Renal pelvis (tissue), 4 donors: ENCODE results near the gene INPPL1. TPM values are rescaled to one million over a fixed set of nuclear protein-coding genes. Genes with fewer than 3 reads are reported as not detected.
"Not testable (repeated sequence)": the region's sequence is repeated elsewhere in the genome, so short reads cannot be mapped to it uniquely, and the experiment has no call there.

Experiments used
- DNase-seq: peaks from one replicate; pipeline ENCODE4 v3.0.0-alpha.2; 2013
- polyA plus RNA-seq, 3 donors: library from polyadenylated mRNA; unstranded; fragments of 120-200 nt; gene quantifications; one replicate each; pipeline ENCODE4 v1.2.1, GENCODE V29; 2013; ENCODE audit not compliant: insufficient read length in 3 of 3

Gene INPPL1
- polyA plus RNA-seq, 3 donors, result 161 to 188 (median 168) TPM

- DNase-seq, result no peak
These were observed 17.6 kb downstream of the INPPL1 start for GRCh38 chr11:72242141-72242540.

DNA sequence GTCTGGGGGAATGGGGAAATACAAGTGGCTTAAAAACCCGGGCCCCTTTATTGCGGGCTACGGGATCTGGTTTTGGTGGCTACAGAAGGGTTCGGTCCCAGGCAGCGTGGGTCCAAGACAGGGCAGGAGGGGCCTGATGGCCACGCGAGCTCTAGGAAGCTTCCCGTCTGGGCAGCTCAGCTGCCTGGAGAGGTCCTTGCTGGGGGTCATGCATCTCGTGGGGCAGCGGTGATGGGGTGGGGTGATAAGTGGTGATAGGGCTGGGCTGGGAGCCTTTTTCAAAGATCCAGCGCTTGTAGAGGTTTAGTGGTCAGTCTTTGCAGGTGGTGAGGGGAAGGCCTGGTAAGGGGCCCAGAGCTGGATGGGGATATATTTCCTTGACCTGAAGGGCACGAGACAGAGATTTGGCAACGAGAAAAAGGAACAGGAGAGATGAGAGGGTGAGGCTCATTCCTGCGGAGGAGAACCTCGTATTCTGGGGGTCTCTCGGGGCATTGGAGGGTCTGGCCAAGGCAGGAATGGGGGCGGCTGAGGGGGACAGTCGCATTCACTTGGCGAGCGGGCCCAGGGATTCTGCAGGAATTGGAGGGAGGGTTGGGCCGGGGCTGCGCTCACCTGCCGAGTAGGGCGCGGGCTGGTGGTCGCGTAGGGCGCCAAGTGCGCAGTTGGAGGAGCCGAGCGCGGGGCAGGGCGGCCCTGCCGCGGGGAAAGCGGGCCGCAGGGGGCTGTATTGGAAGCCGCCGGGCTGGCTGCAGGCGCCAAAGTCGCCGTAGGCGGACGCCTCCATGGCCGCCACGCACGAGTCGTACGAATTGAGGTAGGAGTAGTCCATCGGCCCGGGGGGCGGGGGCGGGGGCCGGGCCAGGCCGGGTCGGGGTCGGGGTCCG is 18.8 kb downstream of the INPPL1 start:
- DNase-seq, result no peak

- DNase-seq, result no peak
These were observed 19.4 kb downstream of the INPPL1 start, which contains the start of gene PHOX2A for GRCh38 chr11:72244060-72244360. TSS of gene PHOX2A (minus strand) at chr11:72244176. CDS start at chr11:72244004, 172 bp downstream.

DNA sequence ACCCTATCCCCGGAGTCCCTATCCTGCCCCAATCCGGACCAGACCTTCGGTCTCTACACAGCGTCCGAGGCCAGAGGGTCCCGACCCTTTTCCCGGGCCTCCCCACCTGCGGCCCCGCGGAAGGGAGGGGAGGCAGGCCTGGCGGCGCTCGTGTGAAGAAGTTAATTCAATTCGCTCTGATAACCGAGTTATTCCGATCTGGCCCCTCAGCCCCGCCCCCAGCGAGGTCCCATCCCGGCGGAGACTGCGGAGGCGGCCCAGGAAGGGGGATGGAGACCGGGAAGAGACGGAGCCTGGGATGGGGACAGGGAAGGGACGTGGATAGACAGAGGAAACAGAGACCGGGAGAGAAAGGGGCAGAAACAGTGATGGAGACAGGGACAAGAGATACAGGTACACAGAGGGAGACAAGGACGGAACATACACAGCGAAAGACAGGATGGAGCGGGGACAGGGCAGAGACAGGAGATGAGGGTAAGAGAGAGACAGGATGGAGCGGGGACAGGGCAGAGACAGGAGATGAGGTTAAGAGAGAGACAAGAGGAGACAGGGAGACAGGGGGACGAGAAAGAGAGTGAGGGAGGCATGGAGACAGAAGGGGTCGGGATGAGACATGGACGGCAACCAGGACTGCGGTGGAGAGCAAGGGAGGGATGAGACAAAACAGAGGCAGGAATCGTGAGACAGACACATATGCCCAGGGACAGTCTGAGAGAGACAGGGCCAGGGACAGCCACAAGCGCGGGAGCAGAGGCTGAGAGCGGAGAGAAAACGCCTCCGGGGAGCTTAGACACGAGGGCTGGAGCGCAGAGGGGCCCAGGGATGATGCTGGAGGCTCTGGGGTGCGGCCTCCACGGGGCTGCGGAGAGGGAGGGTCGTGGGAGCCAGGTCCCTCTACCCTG is 20.0 kb downstream of the INPPL1 start:
- DNase-seq, result no peak

DNA sequence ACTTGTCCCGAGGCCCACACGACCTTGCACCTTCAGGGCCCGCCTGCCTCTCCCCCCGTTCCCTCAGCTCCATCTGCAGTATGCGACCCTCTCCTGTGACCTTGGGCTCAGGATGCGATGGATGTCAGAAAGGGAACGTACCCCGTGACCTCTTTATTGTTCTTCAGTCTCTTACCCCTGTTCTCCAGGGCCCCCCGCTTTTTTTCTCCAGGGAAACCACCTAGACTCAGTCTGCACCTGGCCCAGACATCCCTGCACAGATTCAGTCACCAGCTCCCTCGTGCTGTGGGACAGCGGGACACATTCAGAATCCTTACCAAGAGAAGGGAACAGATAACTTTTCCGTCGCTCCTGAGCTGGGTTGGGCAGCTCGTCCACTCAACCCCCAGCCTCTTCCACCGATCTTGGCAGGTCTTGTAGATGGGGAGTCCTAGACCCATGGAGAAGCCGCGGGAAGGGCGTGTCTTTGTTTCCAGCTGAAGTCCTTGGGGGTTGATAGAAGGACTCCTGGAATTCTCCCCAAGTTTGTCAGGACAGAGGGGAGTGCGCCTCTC is 20.8 kb downstream of the INPPL1 start:
- DNase-seq, result no peak

DNA sequence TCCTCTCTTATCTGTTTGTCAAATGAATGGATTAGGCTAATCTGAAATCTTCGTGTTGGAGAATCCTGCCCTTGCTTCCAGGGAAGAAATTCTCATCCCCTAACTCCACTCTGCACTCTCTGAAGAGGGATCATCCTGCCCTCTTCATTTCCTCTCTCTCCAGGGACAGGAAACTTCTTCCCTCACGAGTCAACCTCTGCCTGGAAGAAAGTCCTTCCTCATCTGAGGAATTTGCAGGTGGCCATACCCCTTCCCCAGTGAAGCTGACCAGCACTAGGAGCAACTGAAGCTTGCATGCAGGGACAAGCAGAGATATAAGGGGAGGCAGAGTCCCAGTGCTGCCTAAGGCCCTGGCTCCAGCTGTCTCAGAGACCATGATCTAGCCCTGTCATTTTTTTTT is 23.0 kb downstream of the INPPL1 start:
- no peak for DNase-seq

DNA sequence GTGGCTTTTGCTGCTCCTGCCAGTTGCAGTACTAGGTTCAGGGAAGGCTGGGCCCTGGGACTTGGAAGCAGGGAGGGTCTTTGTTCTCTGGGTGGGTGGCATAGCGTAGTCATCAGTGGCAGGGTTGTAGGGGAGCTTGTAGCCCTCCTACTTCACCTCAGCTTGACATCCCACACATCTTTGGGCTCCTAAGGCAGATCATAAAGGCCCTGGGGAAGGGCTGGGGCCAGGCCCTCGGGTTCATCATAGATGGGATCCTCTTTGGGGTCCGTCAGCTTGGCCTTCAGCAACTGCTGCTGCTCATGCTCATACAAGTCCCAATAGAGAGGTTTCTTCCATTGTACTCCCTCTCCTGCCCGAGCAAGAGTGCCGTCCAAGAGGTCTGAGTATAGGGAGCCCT is 25.4 kb downstream of the INPPL1 start:
- no peak for DNase-seq

DNA sequence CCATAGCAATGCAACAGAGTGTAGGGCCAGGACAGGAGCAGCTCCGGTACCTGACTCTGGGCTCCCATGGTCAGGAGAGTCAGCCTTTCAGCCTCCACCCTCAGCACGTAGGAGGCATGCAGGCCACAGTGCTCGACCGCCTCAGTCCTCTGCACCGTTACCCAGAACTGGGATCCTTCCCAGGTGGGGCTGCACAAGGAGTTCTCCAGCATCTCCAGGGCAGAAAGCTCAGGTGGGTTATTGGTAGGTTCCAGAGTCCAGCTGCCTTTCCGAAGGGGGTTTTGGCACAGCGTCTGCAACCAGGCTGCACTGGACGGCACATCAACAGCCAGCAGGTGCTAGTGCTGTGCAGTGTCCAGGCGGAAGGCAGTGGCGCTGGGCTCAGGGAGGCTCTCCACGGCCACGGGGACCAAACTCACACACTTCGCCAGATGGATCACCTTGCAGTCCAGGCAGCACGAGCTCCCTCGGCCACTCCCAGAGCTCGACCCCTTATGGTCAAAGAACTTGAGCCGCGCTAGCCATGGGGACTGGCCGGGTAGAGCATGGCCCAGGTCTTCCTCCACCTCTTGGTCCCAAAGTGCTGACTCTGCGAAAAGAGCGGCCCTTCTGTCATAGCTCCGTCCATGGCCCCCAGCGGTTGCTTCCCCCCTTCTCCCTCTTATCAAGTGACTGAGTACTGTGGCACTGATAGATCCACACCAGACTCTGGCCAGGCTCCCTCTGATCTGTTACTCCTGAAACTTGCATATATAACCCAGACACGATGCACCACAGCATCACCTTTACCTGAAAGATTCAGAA is 26.3 kb downstream of the INPPL1 start:
- DNase-seq, result no peak

- no peak for DNase-seq
These were observed 27.0 kb downstream of the INPPL1 start for GRCh38 chr11:72251614-72252013.

DNA sequence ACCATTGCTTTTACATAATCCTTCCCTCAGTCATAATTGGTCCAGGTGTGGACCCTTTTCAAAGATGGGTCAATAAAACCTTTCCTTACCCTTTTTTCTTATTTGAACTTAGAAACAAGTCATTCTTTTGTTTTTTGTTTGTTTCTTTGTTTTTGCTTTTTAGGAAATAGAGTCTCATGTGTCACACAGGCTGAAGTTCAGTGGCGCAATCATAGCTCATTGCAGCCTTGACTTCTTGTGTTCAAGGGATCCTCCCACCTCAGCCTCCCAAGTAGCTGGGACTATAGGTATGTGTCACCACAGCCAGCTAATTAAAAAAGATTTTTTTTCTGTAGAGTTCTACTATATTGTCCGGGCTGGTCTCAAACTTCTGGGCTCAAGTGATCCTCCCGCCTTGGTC is 28.8 kb downstream of the INPPL1 start:
- DNase-seq, result no peak

DNA sequence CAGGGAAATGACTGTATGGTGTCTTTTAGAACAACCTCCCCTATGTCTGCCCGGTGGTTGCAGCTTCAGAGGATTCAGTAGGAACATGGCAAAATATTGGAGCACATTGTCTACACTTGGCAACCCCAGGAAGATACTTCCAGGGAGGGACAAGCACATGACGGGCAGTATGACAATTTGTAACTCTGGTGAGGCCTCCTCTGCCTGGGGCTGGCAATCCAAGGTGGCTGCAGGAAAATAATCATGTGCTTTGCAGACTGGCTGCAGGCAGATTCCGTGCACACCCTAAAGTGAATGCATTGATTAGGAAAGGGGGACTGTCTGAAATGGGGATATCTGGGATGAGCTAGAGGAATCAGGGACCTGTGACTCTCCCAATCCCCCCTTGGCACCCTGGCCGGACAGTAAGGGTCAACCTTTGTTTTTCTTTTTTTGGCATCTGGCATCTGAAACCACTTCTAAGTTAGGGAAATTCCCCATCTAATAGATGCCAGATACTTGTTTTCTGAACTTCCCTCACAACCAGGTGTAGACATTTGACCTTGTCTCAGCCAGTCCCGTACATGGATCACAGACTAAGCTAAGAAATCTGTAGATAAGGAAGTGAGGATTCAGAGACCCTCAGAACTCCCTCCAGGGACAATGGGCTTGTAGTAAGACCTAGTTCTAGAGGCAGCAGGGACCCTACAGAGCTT is 29.9 kb downstream of the INPPL1 start:
- no peak for DNase-seq

GRCh38 chr11:72257570-72257969 is 33.0 kb downstream of the INPPL1 start:
- no peak for DNase-seq

GRCh38 chr11:72259490-72259889 is 34.9 kb downstream of the INPPL1 start:
- DNase-seq, result no peak

- no peak for DNase-seq
These were observed 36.0 kb downstream of the INPPL1 start for GRCh38 chr11:72260574-72260973.

DNA sequence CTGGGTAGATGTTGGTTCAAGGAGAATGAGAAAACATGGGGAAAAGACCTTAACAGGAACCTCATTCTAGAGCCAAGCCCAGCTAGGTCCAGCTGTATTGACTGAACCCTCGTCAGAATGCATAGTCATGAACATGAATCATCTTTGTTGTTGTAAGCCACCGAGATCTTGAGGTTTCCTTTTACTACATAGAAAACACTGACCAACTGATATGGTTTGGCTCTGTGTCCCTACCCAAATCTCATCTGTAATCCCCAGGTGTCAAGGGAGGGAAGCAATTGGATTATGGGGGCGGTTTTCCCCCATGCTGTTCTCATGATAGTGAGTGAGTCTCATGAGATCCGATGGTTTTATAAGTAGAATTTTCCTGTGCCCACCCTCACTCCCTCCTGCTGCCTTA is 38.8 kb downstream of the INPPL1 start:
- no peak for DNase-seq

- DNase-seq, result no peak
These were observed 41.4 kb downstream of the INPPL1 start for GRCh38 chr11:72265951-72266350.

DNA sequence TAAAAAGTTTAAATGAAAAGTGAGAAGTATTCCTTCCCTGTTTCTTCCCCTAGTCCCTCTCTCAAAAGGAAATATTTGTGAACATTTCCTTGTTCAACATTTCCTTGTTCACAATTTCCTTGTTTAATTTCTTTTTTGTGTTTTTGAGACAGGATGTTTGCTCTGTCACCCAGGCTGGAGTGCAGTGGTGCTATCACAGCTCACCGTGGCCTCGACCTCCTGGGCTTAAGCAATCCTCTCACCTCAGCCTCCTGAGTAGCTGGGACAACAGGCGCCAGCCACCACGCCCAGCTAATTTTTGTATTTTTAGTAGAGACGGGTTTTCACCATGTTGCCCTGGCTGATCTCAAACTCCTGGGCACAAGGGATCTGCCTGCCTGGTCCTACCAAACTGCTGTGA is 42.4 kb downstream of the INPPL1 start:
- DNase-seq, result not testable (repeated sequence)

GRCh38 chr11:72267956-72268617 is 43.5 kb downstream of the INPPL1 start:
- no peak for DNase-seq

- no peak for DNase-seq
These were observed 47.4 kb downstream of the INPPL1 start for GRCh38 chr11:72271980-72272379.

GRCh38 chr11:72274435-72274834 is 49.9 kb downstream of the INPPL1 start:
- no peak for DNase-seq

DNA sequence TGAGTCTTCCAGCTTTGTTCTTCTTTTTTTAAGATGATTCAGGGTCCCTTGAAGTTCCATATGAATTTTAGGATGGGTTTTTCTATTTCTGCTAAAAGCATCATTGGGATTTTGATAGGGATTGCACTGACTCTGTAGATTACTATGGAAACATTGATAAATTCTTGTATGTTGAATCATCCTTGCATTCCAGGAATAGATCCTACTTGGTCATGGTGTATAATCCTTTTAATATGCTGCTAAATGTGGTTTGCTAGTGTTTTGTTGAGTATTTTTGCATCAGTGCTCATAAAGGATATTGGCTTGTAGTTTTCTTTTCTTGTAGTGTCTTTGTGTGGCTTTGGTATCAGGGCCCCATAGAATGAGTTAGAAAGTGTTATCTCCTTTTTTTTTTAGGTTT is 54.3 kb downstream of the INPPL1 start:
- no peak for DNase-seq
